K562 (cell line): Measurements from ENCODE around the gene APOLD1. TPM values are rescaled to one million over a fixed set of nuclear protein-coding genes. Genes with fewer than 3 reads are reported as not detected.

Source experiments
- BCOR ChIP-seq: fragments of 450-650 bp; IDR thresholded peaks from 2 replicates; pipeline ENCODE4 v1.6.1; 2016
- C11orf30 ChIP-seq: fragments of 450-650 bp; IDR thresholded peaks from 2 replicates; pipeline ENCODE4 v1.6.1; 2016; ENCODE audit warnings: low read depth, mild to moderate bottlenecking
- CBFA2T3 ChIP-seq: fragments of 450-650 bp; IDR thresholded peaks from 2 replicates; pipeline ENCODE4 v1.6.1; 2017
- CBX1 ChIP-seq: sonication (generic); IDR thresholded peaks from 2 replicates; pipeline ENCODE4 v1.6.1; 2016; ENCODE audit warnings: antibody characterized with exemption, low read depth, mild to moderate bottlenecking
- CEBPG ChIP-seq, 3 experiments: fragments of 200-800 bp in 1 of 3; sonication (Bioruptor generic) in 1 of 3; sonication (generic) in 1 of 3; formaldehyde crosslinking in 1 of 3; IDR thresholded peaks in 2 of 3; conservative IDR thresholded peaks in 1 of 3; 2 replicates each; pipeline versions ENCODE4 v1.6.1 to v1.8.0; 2016 to 2022; ENCODE audit warnings: missing compliant biosample characterization in 2 of 3, missing genetic modification characterization in 2 of 3, mild to moderate bottlenecking in 1 of 3, missing genetic modification reagents in 1 of 3
- CREB5 ChIP-seq: fragments of 250-450 bp; sonication (Bioruptor Pico); IDR thresholded peaks from 2 replicates; pipeline ENCODE4 v1.5.0; 2020; ENCODE audit warnings: mild to moderate bottlenecking
- DPF2 ChIP-seq: fragments of 450-650 bp; IDR thresholded peaks from 2 replicates; pipeline ENCODE4 v1.6.1; 2016
- ELF2 ChIP-seq: fragments of 250-450 bp; sonication (Bioruptor Pico); IDR thresholded peaks from 2 replicates; pipeline ENCODE4 v1.5.0; 2021; ENCODE audit warnings: mild to moderate bottlenecking
- EP400 ChIP-seq: fragments of 450-650 bp; IDR thresholded peaks from 2 replicates; pipeline ENCODE4 v1.6.1; 2017; ENCODE audit warnings: antibody characterized with exemption, mild to moderate bottlenecking, moderate library complexity
- ETV5 ChIP-seq: sonication (generic); formaldehyde crosslinking; IDR thresholded peaks from 2 replicates; pipeline ENCODE4 v1.4.0; 2020; ENCODE audit warnings: low read depth, mild to moderate bottlenecking, missing genetic modification reagents
- HDAC1 ChIP-seq, 2 experiments: fragments of 450-650 bp; IDR thresholded peaks; 2 replicates each; pipeline ENCODE4 v1.6.1; 2016 to 2017; ENCODE audit warnings: inconsistent platforms in 1 of 2, mild to moderate bottlenecking in 1 of 2, moderate library complexity in 1 of 2
- HDAC2 ChIP-seq: fragments of 450-650 bp; IDR thresholded peaks from 2 replicates; pipeline ENCODE4 v1.6.1; 2016; ENCODE audit warnings: mild to moderate bottlenecking
- KDM4B ChIP-seq, 2 experiments: fragments of 450-650 bp in 1 of 2; sonication (generic) in 1 of 2; IDR thresholded peaks; 2 replicates each; pipeline ENCODE4 v1.6.1; 2016 to 2017; ENCODE audit warnings: borderline replicate concordance in 2 of 2, antibody characterized with exemption in 1 of 2, low read depth in 1 of 2, mild to moderate bottlenecking in 1 of 2
- MAFG ChIP-seq: fragments of 450-650 bp; conservative IDR thresholded peaks from 2 replicates; pipeline ENCODE4 v1.6.1; 2016; ENCODE audit warnings: missing genetic modification characterization, missing compliant biosample characterization
- PKNOX1 ChIP-seq: fragments of 450-650 bp; IDR thresholded peaks from 2 replicates; pipeline ENCODE4 v1.6.1; 2016
- PRMT5 ChIP-seq: sonication (generic); formaldehyde crosslinking; IDR thresholded peaks from 2 replicates; pipeline ENCODE4 v1.5.0; 2020; ENCODE audit warnings: missing genetic modification reagents
- RHOXF2B ChIP-seq: fragments of 250-450 bp; sonication (Bioruptor Pico); conservative IDR thresholded peaks from 2 replicates; pipeline ENCODE4 v1.5.1; 2021
- SAFB ChIP-seq: fragments of 200-400 bp; formaldehyde crosslinking; IDR thresholded peaks from 2 replicates; pipeline ENCODE4 v1.6.1; 2017; ENCODE audit warnings: low read depth, low read length, borderline replicate concordance
- SMAD4 ChIP-seq: fragments of 250-450 bp; sonication (Bioruptor Pico); conservative IDR thresholded peaks from 2 replicates; pipeline ENCODE4 v1.8.0; 2021; ENCODE audit warnings: inconsistent platforms, mild to moderate bottlenecking, moderate library complexity
- ZNF41 ChIP-seq: fragments of 250-450 bp; sonication (Bioruptor Pico); conservative IDR thresholded peaks from 2 replicates; pipeline ENCODE4 v1.4.0; 2020; ENCODE audit warnings: mild to moderate bottlenecking
- ZNF764 ChIP-seq: fragments of 250-450 bp; sonication (Bioruptor Pico); IDR thresholded peaks from 2 replicates; pipeline ENCODE4 v1.4.0; 2020; ENCODE audit warnings: low read depth, mild to moderate bottlenecking, moderate library complexity
- ZNF780A ChIP-seq: fragments of 250-450 bp; sonication (Bioruptor Pico); IDR thresholded peaks from 2 replicates; pipeline ENCODE4 v1.5.0; 2021; ENCODE audit warnings: mild to moderate bottlenecking
- polyA plus RNA-seq, 8 experiments: library from polyadenylated mRNA; depleted of rRNA in 4 of 8; stranded (reverse) in 5 of 8; unstranded in 3 of 8; fragments of >200 nt; fragmentation: Nextera tagmentation in 2 of 8; fragmentation: Illumina TruSeq in 1 of 8; extraction: Ambion mirVana in 2 of 8; extraction: Trizol in 1 of 8; gene quantifications; 2 replicates each; pipeline versions ENCODE4 v1.2.1 to v1.2.3, GENCODE V29; 2011 to 2014; ENCODE audit warnings: inconsistent platforms in 1 of 8, missing spikeins in 1 of 8
- total RNA-seq, 7 experiments: library from RNA; depleted of rRNA in 6 of 7; stranded (reverse); fragments of >200 nt in 6 of 7; fragmentation: Illumina TruSeq in 2 of 7; extraction: Trizol in 2 of 7; gene quantifications; 2 replicates each; pipeline versions ENCODE4 v1.2.1 to v1.2.3, GENCODE V29; 2011 to 2021; ENCODE audit warnings: low replicate concordance in 1 of 7
- TF ChIP-seq, protein P1 (sequence below): sonication (generic); formaldehyde crosslinking; IDR thresholded peaks from 2 replicates; pipeline ENCODE4 v1.5.0; 2020; ENCODE audit warnings: missing genetic modification reagents
- TF ChIP-seq, protein P2 (sequence below): sonication (generic); IDR thresholded peaks from 2 replicates; pipeline ENCODE4 v1.6.1; 2016

The APOLD1 gene
- total and polyA plus RNA-seq, 9 of the 15 experiments (the other 6 are each of a cell fraction or from before 2014, with no cell fraction given), result 0.28 to 1.1 (median 0.61) TPM

GRCh38 chr12:12800406-12801180 is 15.1 kb downstream of the APOLD1 start (continued):
- TF ChIP-seq RHOXF2B (CRISPR knock-in tag), result no peak
- TF ChIP-seq ELF2 (CRISPR knock-in tag), result no peak
- peak; percentile 75 for TF ChIP-seq DPF2
- TF ChIP-seq ZNF780A (CRISPR knock-in tag), result no peak
- TF ChIP-seq EP400, result 0 out of 2 replicates have a peak, but pooled peaks have one; percentile 21
- TF ChIP-seq SMAD4 (CRISPR knock-in tag), result no peak
- TF ChIP-seq KDM4B (IDR thresholded peaks at IDR 0.05; ENCODE audit: borderline replicate concordance in 2 of 2, low read depth in 1 of 2), result no peak
- TF ChIP-seq CEBPG (CRISPR knock-in tag; IDR thresholded peaks at IDR 0.05), result no peak
- TF ChIP-seq CEBPG (tag; conservative IDR thresholded peaks at IDR 0.05 in 1 of 2, IDR thresholded peaks at IDR 0.05 in 1 of 2), result peak in 1 of 2 experiments; percentile 50; a peak in 2 of 4 replicates
- no peak for TF ChIP-seq ETV5 (CRISPR knock-in tag)
- TF ChIP-seq CBFA2T3, result peak; percentile 39; the same call in 1 of the 2 replicates
- no peak for TF ChIP-seq CREB5 (CRISPR knock-in tag)
- no peak for TF ChIP-seq CBX1
- peak in 1 of 2 experiments; percentile 74; a peak in 2 of 4 replicates for TF ChIP-seq HDAC1 (IDR thresholded peaks at IDR 0.05)
- no peak for TF ChIP-seq BCOR
- TF ChIP-seq HDAC2, result 0 out of 2 replicates have a peak, but pooled peaks have one; percentile 47
- TF ChIP-seq ZNF764, result no peak
- TF ChIP-seq SAFB, result no peak
- TF ChIP-seq ZNF41 (CRISPR knock-in tag), result no peak
- no peak for TF ChIP-seq PRMT5 (CRISPR knock-in tag)
- TF ChIP-seq, protein P1, sequence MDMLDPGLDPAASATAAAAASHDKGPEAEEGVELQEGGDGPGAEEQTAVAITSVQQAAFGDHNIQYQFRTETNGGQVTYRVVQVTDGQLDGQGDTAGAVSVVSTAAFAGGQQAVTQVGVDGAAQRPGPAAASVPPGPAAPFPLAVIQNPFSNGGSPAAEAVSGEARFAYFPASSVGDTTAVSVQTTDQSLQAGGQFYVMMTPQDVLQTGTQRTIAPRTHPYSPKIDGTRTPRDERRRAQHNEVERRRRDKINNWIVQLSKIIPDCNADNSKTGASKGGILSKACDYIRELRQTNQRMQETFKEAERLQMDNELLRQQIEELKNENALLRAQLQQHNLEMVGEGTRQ (CRISPR knock-in tag), result no peak
- TF ChIP-seq MAFG (tag), result peak; percentile 92
- TF ChIP-seq C11orf30, result peak; percentile 87
- TF ChIP-seq, protein P2, sequence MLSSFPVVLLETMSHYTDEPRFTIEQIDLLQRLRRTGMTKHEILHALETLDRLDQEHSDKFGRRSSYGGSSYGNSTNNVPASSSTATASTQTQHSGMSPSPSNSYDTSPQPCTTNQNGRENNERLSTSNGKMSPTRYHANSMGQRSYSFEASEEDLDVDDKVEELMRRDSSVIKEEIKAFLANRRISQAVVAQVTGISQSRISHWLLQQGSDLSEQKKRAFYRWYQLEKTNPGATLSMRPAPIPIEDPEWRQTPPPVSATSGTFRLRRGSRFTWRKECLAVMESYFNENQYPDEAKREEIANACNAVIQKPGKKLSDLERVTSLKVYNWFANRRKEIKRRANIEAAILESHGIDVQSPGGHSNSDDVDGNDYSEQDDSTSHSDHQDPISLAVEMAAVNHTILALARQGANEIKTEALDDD, result peak; percentile 91
- peak; percentile 43; the same call in 1 of the 2 replicates for TF ChIP-seq PKNOX1
